GM12865 (cell line): ENCODE data around the gene KIAA0930.

ENCODE experiments used
- DNase-seq: peaks from one replicate; pipeline ENCODE4 v3.0.0; 2010; ENCODE audit warnings: low read depth
- H3K4me3 ChIP-seq: 2 replicates; pipeline ENCODE4 v1.5.1; 2011; ENCODE audit warnings: mild to moderate bottlenecking, low read depth, low read length, control low read depth
- CTCF ChIP-seq: IDR thresholded peaks from 2 replicates; pipeline ENCODE4 v1.5.1; 2011; ENCODE audit warnings: low read length, control low read depth, low read depth, inconsistent platforms; ENCODE audit not compliant: insufficient read depth; ENCODE audit errors: missing control alignments

Gene KIAA0930

GRCh38 chr22:45149671-45150070, 91.0 kb downstream of the KIAA0930 start:
- DNase-seq: no peak
- H3K4me3 ChIP-seq: no peak overlapping the region
- TF ChIP-seq CTCF: no peak

GRCh38 chr22:45144916-45145315, 95.8 kb downstream of the KIAA0930 start:
- no peak for TF ChIP-seq CTCF
- DNase-seq: no peak
- H3K4me3 ChIP-seq: no peak overlapping the region

- DNase-seq: no peak
- no peak overlapping the region for H3K4me3 ChIP-seq
- TF ChIP-seq CTCF: no peak
Measured at GRCh38 chr22:45142376-45142775, 98.3 kb downstream of the KIAA0930 start.
